ENCODE data around the gene SPECC1.

DNA sequence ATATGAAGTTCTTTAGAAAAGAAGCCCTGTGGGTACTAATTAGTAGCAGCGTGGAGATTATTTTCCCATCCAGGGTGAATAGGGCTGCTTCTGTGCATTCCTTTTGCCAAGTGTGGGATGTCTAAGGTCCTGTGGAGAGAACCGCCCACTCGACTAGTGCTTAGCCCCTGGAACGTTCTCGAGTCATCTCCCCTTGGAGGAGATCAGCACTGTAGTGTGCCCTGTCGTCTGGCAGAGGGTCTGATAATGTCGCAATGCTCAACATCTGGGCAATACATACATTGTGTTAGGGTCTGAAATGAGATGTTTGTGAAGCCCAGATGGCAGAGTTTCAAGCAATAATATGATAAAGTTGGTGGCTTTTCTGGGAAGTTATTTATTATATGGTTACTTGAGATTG is 64.8 kb downstream of the SPECC1 start:
- TF ChIP-seq POLR2AphosphoS5 (IDR thresholded peaks at IDR 0.05; ENCODE audit: low read length), result no peak
- TF ChIP-seq, protein P1, sequence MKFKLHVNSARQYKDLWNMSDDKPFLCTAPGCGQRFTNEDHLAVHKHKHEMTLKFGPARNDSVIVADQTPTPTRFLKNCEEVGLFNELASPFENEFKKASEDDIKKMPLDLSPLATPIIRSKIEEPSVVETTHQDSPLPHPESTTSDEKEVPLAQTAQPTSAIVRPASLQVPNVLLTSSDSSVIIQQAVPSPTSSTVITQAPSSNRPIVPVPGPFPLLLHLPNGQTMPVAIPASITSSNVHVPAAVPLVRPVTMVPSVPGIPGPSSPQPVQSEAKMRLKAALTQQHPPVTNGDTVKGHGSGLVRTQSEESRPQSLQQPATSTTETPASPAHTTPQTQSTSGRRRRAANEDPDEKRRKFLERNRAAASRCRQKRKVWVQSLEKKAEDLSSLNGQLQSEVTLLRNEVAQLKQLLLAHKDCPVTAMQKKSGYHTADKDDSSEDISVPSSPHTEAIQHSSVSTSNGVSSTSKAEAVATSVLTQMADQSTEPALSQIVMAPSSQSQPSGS (IDR thresholded peaks at IDR 0.05; ENCODE audit: low read length), result no peak
- TF ChIP-seq, protein P2, sequence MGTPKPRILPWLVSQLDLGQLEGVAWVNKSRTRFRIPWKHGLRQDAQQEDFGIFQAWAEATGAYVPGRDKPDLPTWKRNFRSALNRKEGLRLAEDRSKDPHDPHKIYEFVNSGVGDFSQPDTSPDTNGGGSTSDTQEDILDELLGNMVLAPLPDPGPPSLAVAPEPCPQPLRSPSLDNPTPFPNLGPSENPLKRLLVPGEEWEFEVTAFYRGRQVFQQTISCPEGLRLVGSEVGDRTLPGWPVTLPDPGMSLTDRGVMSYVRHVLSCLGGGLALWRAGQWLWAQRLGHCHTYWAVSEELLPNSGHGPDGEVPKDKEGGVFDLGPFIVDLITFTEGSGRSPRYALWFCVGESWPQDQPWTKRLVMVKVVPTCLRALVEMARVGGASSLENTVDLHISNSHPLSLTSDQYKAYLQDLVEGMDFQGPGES (IDR thresholded peaks at IDR 0.05), result no peak
